HepG2 (cell line): ENCODE data around the gene ZNF239. TPM values are rescaled to one million over a fixed set of nuclear protein-coding genes. Genes with fewer than 3 reads are reported as not detected.

Source experiments
- ATAC-seq: fragments of 200-7000 bp; cut with Tn5 transposase; 3 replicates; pipeline ENCODE4 v1.9.1; 2020; ENCODE audit warnings: mild to moderate bottlenecking, moderate library complexity
- BruUV-seq: library from RNA; stranded (reverse); fragments of 400-500 nt; replicated peaks from 2 replicates; lab custom pipeline; 2021; lab: Mats Ljungman, UMichigan
- CTCF ChIA-PET: fragments of 300-600 bp; formaldehyde crosslinking; extraction: SDS; loops from one replicate; lab custom pipeline; 2021; ENCODE audit warnings: low total read pairs, inconsistent platforms, low intra/inter-chr PET ratio; lab: Yijun Ruan, JAX
- POLR2A ChIA-PET: fragments of 350-600 bp; sonication (Branson Sonifier 250); formaldehyde crosslinking; loops from one replicate; lab custom pipeline; 2020; ENCODE audit warnings: antibody characterized with exemption, inconsistent platforms; lab: Yijun Ruan, JAX
- DNase-seq: peaks from one replicate; pipeline ENCODE4 v3.0.0-alpha.2; 2015; ENCODE audit warnings: low spot score
- FAIRE-seq: peaks from 3 replicates; lab custom pipeline; 2011; peaks lifted over from hg19 to GRCh38; lab: Jason Lieb, UNC
- H2AFZ ChIP-seq: one replicate; pipeline ENCODE4 v1.6.1; 2011; ENCODE audit warnings: low read length, inconsistent platforms
- H3K27ac ChIP-seq: fragments of 300-600 bp; 3 replicates; pipeline ENCODE4 v1.8.0; 2011; ENCODE audit warnings: mixed run types, mild to moderate bottlenecking, mixed read lengths, low read length, inconsistent platforms; ENCODE audit not compliant: insufficient read depth; ENCODE audit errors: extremely low read length
- H3K27me3 ChIP-seq, 2 experiments: fragments of 200-600 bp in 1 of 2; 2 replicates in 1 of 2; 3 replicates in 1 of 2; pipeline versions ENCODE4 v1.6.0 to v1.8.0; 2011; ENCODE audit warnings: low read length in 2 of 2, mild to moderate bottlenecking in 2 of 2, moderate library complexity in 2 of 2, inconsistent platforms in 1 of 2; ENCODE audit not compliant: insufficient read depth in 2 of 2, control insufficient read depth in 1 of 2
- H3K36me3 ChIP-seq, 2 experiments: fragments of 200-600 bp in 1 of 2; replicated peaks in 1 of 2; 2 replicates in 1 of 2; 3 replicates in 1 of 2; pipeline versions ENCODE4 v1.5.1 to v1.8.0; 2011; ENCODE audit warnings: low read length in 2 of 2, inconsistent platforms in 1 of 2; ENCODE audit not compliant: insufficient read depth in 2 of 2, control insufficient read depth in 1 of 2
- H3K4me1 ChIP-seq: 2 replicates; pipeline ENCODE4 v1.5.1; 2012; ENCODE audit warnings: low read length, inconsistent platforms; ENCODE audit not compliant: insufficient read depth
- H3K4me2 ChIP-seq: 2 replicates; pipeline ENCODE4 v1.6.0; 2011; ENCODE audit warnings: low read depth, low read length, inconsistent platforms
- H3K4me3 ChIP-seq, 3 experiments: fragments of 200-600 bp in 1 of 3; sonication (generic), shearing (Covaris generic) in 1 of 3; replicated peaks in 1 of 3; 2 replicates each; pipeline ENCODE4 v1.5.1; 2011 to 2016; ENCODE audit warnings: low read length in 3 of 3, inconsistent platforms in 2 of 3, low read depth in 2 of 3, mild to moderate bottlenecking in 2 of 3, control low read depth in 1 of 3, mixed read lengths in 1 of 3; ENCODE audit not compliant: insufficient read depth in 1 of 3
- H3K79me2 ChIP-seq: one replicate; pipeline ENCODE4 v1.6.1; 2011; ENCODE audit warnings: low read length, inconsistent platforms; ENCODE audit not compliant: insufficient read depth
- H3K9ac ChIP-seq: 2 replicates; pipeline ENCODE4 v1.6.0; 2011; ENCODE audit warnings: mild to moderate bottlenecking, low read depth, low read length, inconsistent platforms; ENCODE audit not compliant: insufficient read depth
- H3K9me3 ChIP-seq: 2 replicates; pipeline ENCODE4 v1.5.1; 2012; ENCODE audit warnings: mild to moderate bottlenecking, low read length
- H4K20me1 ChIP-seq: 2 replicates; pipeline ENCODE4 v1.6.0; 2011; ENCODE audit warnings: inconsistent platforms, mild to moderate bottlenecking, low read length, moderate library complexity; ENCODE audit not compliant: insufficient read depth
- ARNT2 ChIP-seq: sonication (generic); formaldehyde crosslinking; IDR thresholded peaks from 2 replicates; pipeline ENCODE4 v1.8.0; 2022; ENCODE audit warnings: mild to moderate bottlenecking, low read depth, missing genetic modification reagents, moderate library complexity
- FOXK2 ChIP-seq: fragments of 450-650 bp; IDR thresholded peaks from 2 replicates; pipeline ENCODE4 v1.6.1; 2016
- KLF12 ChIP-seq: sonication (generic); formaldehyde crosslinking; IDR thresholded peaks from 2 replicates; pipeline ENCODE4 v1.4.0; 2020; ENCODE audit warnings: missing genetic modification reagents, borderline replicate concordance
- RBAK ChIP-seq: sonication (generic); formaldehyde crosslinking; IDR thresholded peaks from 2 replicates; pipeline ENCODE4 v1.5.1; 2020; ENCODE audit warnings: mild to moderate bottlenecking, missing genetic modification reagents
- RORA ChIP-seq: sonication (generic); formaldehyde crosslinking; IDR thresholded peaks from 2 replicates; pipeline ENCODE4 v1.5.0; 2020; ENCODE audit warnings: mild to moderate bottlenecking, missing genetic modification reagents, moderate library complexity
- SNRNP70 ChIP-seq: fragments of 200-400 bp; formaldehyde crosslinking; IDR thresholded peaks from 2 replicates; pipeline ENCODE4 v1.6.1; 2017; ENCODE audit warnings: mild to moderate bottlenecking, low read depth, low read length, moderate library complexity
- SYNCRIP ChIP-seq: fragments of 200-400 bp; formaldehyde crosslinking; IDR thresholded peaks from 2 replicates; pipeline ENCODE4 v1.6.1; 2018; ENCODE audit warnings: mild to moderate bottlenecking, low read depth, low read length; ENCODE audit not compliant: insufficient read depth
- ZNF446 ChIP-seq: sonication (generic); formaldehyde crosslinking; IDR thresholded peaks from 2 replicates; pipeline ENCODE4 v1.5.0; 2020; ENCODE audit warnings: mild to moderate bottlenecking, missing genetic modification reagents
- ZNF496 ChIP-seq: sonication (generic); formaldehyde crosslinking; IDR thresholded peaks from 2 replicates; pipeline ENCODE4 v1.8.1; 2023; ENCODE audit warnings: mild to moderate bottlenecking, moderate library complexity, missing genetic modification reagents; ENCODE audit not compliant: insufficient replicate concordance
- ZNF501 ChIP-seq: sonication (generic); formaldehyde crosslinking; IDR thresholded peaks from 2 replicates; pipeline ENCODE4 v1.5.1; 2020; ENCODE audit warnings: mild to moderate bottlenecking, moderate library complexity, missing genetic modification reagents
- ZNF577 ChIP-seq: sonication (generic); formaldehyde crosslinking; IDR thresholded peaks from 2 replicates; pipeline ENCODE4 v1.4.0; 2020; ENCODE audit warnings: mild to moderate bottlenecking, low read depth, missing genetic modification reagents, borderline replicate concordance
- ZNF703 ChIP-seq: sonication (generic); formaldehyde crosslinking; IDR thresholded peaks from 2 replicates; pipeline ENCODE4 v1.5.1; 2020; ENCODE audit warnings: missing genetic modification reagents, mild to moderate bottlenecking, moderate library complexity, borderline replicate concordance
- ZNF737 ChIP-seq: sonication (generic); formaldehyde crosslinking; IDR thresholded peaks from 2 replicates; pipeline ENCODE4 v1.5.0; 2020; ENCODE audit warnings: missing genetic modification reagents, mild to moderate bottlenecking, borderline replicate concordance
- ZSCAN20 ChIP-seq: sonication (generic); formaldehyde crosslinking; IDR thresholded peaks from 2 replicates; pipeline ENCODE4 v1.4.0; 2020; ENCODE audit warnings: missing genetic modification reagents, mild to moderate bottlenecking, borderline replicate concordance
- WGBS: methylation state at CpG from one replicate; pipeline ENCODE4 v1.1.6; 2017; ENCODE audit warnings: low lambda C conversion rate; 5-methylcytosine and 5-hydroxymethylcytosine counted together
- in situ Hi-C: cut with HindIII; loops from 2 replicates; pipeline ENCODE4 v1.10.0; 2017; ENCODE audit warnings: low pct_unique_long_range_greater_than_20kb; ENCODE audit not compliant: extremely low pct_ligation_motif_present
- intact Hi-C: fragments of 100-400 bp; cut with micrococcal nuclease; formaldehyde crosslinking; loops from one replicate; pipeline ENCODE4 v1.10.0; 2022; ENCODE audit not compliant: unreplicated experiment
- polyA plus RNA-seq, 8 experiments: library from polyadenylated mRNA; depleted of rRNA in 3 of 8; stranded (reverse) in 7 of 8; unstranded in 1 of 8; fragments of >200 nt; fragmentation: Illumina TruSeq in 4 of 8; extraction: Trizol in 4 of 8; gene quantifications; 2 replicates each; pipeline versions ENCODE4 v1.2.1 to v1.2.3, GENCODE V29; 2011 to 2016; ENCODE audit warnings: low read depth in 4 of 8, missing spikeins in 1 of 8, mixed read lengths in 1 of 8; ENCODE audit not compliant: insufficient read depth in 1 of 8
- total RNA-seq, 5 experiments: library from RNA; depleted of rRNA; stranded (reverse); fragments of >200 nt; fragmentation: Illumina TruSeq; extraction: Trizol; gene quantifications; 2 replicates each; pipeline ENCODE4 v1.2.3, GENCODE V29; 2016; ENCODE audit warnings: low read depth in 1 of 5
- TF ChIP-seq, protein P1 (sequence below): sonication (generic); formaldehyde crosslinking; IDR thresholded peaks from 2 replicates; pipeline ENCODE4 v1.5.0; 2020; ENCODE audit warnings: missing genetic modification reagents, mild to moderate bottlenecking, borderline replicate concordance
- TF ChIP-seq, protein P2 (sequence below): sonication (generic); formaldehyde crosslinking; IDR thresholded peaks from 2 replicates; pipeline ENCODE4 v1.4.0; 2020; ENCODE audit warnings: missing genetic modification reagents

ZNF239 gene
- total and polyA plus RNA-seq, 2 of the 13 experiments (the other 11 are each of a cell fraction or from before 2014, with no cell fraction given), result 0.05 TPM; not detected in 1

DNA sequence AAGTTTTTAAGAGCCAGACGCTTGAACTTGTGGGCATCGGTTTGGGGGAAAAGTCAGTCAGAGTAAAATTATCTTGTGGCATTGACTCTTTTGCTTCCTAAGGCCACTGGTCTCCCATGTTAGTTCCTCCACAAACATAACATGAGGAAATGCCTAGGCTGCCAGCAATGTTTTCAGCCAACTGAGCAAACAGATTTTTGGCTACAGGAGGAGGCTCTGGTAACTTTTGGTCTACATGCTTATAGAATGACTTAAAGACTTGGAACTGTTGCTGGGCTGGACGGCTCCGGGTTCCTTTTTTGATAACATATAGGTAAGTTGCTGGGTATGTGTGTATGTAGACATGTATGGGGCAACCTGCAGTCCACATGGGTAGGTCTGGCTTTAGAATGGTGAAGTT, 9.6 kb upstream of the ZNF239 start:
- in situ Hi-C loops, result no loop called here
- DNase-seq (no peak), FAIRE-seq (no peak), ATAC-seq (no peak)
- no peaks in the 10 kb centered on the region for H3K36me3 ChIP-seq
- ChIA-PET CTCF (no interaction called here), POLR2A (no interaction called here)
- no peaks in the 10 kb centered on the region for H3K9me3 ChIP-seq
- H3K4me1 ChIP-seq, result no peaks in the 10 kb centered on the region
- intact Hi-C loops, result no loop called here
- H3K27me3 ChIP-seq, result no peaks in the 10 kb centered on the region; a peak in 1 of 5 replicates
- H4K20me1 ChIP-seq, result no peaks in the 10 kb centered on the region
- H3K79me2 ChIP-seq, result no peaks in the 10 kb centered on the region
- 51% methylated on average over 4 of the region's 4 CpGs for WGBS
- BruUV-seq, result no TSS peak
- no peak overlapping the region for H3K4me2 ChIP-seq
- H2AFZ ChIP-seq, result no peak overlapping the region
- no peak overlapping the region for H3K4me3 ChIP-seq
- no peak overlapping the region for H3K9ac ChIP-seq
- TF ChIP-seq RORA (CRISPR knock-in tag) (no peak), ZNF446 (CRISPR knock-in tag) (no peak), ZNF737 (CRISPR knock-in tag) (no peak), ZNF703 (CRISPR knock-in tag) (no peak), ZNF496 (CRISPR knock-in tag) (no peak), FOXK2 (no peak), RBAK (CRISPR knock-in tag) (no peak), KLF12 (CRISPR knock-in tag) (no peak), ARNT2 (no peak), SYNCRIP (no peak), SNRNP70 (no peak), ZNF501 (no peak), ZNF577 (CRISPR knock-in tag) (no peak), ZSCAN20 (CRISPR knock-in tag) (no peak)
- TF ChIP-seq, protein P1, sequence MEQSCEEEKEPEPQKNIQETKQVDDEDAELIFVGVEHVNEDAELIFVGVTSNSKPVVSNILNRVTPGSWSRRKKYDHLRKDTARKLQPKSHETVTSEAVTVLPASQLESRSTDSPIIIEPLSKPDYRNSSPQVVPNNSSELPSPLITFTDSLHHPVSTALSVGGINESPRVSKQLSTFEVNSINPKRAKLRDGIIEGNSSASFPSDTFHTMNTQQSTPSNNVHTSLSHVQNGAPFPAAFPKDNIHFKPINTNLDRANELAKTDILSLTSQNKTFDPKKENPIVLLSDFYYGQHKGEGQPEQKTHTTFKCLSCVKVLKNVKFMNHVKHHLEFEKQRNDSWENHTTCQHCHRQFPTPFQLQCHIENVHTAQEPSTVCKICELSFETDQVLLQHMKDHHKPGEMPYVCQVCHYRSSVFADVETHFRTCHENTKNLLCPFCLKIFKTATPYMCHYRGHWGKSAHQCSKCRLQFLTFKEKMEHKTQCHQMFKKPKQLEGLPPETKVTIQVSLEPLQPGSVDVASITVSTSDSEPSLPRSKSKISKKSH, result no peak
- TF ChIP-seq, protein P2, sequence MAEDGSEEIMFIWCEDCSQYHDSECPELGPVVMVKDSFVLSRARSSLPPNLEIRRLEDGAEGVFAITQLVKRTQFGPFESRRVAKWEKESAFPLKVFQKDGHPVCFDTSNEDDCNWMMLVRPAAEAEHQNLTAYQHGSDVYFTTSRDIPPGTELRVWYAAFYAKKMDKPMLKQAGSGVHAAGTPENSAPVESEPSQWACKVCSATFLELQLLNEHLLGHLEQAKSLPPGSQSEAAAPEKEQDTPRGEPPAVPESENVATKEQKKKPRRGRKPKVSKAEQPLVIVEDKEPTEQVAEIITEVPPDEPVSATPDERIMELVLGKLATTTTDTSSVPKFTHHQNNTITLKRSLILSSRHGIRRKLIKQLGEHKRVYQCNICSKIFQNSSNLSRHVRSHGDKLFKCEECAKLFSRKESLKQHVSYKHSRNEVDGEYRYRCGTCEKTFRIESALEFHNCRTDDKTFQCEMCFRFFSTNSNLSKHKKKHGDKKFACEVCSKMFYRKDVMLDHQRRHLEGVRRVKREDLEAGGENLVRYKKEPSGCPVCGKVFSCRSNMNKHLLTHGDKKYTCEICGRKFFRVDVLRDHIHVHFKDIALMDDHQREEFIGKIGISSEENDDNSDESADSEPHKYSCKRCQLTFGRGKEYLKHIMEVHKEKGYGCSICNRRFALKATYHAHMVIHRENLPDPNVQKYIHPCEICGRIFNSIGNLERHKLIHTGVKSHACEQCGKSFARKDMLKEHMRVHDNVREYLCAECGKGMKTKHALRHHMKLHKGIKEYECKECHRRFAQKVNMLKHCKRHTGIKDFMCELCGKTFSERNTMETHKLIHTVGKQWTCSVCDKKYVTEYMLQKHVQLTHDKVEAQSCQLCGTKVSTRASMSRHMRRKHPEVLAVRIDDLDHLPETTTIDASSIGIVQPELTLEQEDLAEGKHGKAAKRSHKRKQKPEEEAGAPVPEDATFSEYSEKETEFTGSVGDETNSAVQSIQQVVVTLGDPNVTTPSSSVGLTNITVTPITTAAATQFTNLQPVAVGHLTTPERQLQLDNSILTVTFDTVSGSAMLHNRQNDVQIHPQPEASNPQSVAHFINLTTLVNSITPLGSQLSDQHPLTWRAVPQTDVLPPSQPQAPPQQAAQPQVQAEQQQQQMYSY (CRISPR knock-in tag), result no peak
- H3K27ac ChIP-seq, result no peak overlapping the region
